TTC549 (cell line): ENCODE data around the gene WDFY2.
"Not testable (repeated sequence)": the region's sequence is repeated elsewhere in the genome, so short reads cannot be mapped to it uniquely, and the experiment has no call there.

Experiments
- FAIRE-seq: peaks from 2 replicates; lab custom pipeline; 2012; peaks lifted over from hg19 to GRCh38; lab: Jason Lieb, UNC

WDFY2 gene

DNA sequence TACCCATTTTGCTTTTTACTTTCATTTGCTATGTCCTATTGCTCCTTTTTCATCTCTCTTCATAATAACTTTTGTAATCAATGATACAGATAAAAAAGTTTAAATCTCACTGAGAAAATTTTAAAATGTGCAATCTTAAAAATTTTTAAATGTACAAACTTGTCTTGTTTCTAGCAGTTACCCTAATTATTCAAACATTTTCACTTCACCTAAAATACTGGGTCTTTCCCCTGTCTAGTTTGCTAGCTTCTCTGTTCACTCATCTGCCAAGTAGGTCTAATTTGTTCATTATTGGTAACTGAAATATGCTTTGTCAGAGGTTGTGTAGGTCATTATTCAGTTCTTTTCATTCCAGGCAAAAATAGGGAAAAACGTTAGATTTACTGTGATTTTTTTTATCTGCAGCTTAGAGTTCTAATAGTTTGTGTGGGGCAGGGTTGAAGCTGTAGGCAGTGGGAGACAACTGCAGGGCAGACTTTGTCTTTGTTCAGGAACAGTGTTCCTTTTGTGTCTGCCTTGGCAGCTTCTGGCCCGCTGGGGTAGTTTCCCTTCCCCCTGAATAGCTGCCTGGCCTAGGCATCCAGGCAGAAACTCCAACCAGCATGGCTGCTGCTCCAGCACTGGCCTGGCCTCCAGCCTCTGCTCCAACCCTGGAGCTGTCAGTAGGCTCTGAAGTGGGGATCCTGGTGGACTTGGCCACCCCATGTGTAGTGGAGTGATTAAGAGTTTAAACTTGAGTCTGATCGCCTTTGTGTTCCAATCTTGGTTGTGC lies 48.5 kb downstream of the WDFY2 start:
- FAIRE-seq: no peak

DNA sequence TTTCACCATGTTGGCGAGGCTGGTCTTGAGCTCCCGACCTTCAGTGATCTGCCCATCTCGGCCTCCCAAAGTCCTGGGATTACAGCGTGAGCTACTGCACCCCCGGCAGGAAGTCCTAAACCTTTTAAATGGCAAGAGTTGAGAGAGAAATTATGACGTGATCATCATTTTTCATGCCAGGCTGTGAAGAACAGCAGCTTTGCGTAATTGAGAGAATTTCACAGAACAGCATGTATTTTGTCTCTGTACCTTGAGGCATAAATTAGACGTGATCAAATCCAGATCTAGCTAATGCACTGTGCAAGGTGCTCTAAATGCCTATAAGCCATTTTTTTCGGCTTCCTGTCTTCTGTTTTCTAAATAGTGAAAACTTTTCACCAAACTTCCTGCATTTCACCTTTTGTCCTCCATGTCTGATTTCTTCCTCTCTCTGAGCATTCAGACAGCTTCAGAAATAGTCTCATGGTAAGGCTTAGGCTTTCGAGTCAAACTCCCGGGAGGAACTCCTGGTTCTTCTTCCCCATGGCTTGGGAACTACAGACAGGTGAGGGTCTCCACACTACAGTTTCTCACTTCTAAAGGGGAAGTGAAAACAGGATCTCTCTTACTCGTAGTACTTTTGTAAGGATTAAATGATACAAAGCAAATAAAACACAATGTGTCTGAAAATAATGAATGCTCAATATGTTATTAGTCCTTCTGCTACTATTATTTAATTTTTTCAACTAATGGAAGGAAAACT lies 51.0 kb downstream of the WDFY2 start:
- FAIRE-seq: no peak

DNA sequence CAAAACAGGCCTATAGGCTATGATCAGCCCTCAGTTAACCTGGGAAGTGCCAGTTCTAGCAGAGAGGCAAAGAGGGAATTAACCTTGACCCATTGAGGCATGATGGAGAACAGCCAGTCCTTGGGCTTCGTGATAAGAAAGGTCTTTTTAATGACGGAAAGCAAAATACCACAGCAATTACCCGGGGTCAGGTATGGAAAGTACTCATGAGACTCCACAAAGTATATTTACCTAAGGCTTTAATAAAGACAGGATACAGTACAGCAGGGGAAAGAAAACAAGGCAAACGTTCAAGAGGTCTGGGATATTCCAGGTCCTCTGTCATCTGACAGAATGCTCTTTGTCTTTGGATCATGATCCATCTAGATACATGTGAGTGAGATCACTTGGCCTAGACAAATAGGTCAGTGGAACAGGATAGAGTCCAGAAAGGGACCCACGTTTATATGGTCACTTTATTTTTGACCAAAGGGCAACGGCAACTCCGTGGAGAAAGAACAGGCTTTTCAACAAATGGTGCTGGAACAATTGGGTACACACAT lies 52.2 kb downstream of the WDFY2 start:
- no peak for FAIRE-seq

DNA sequence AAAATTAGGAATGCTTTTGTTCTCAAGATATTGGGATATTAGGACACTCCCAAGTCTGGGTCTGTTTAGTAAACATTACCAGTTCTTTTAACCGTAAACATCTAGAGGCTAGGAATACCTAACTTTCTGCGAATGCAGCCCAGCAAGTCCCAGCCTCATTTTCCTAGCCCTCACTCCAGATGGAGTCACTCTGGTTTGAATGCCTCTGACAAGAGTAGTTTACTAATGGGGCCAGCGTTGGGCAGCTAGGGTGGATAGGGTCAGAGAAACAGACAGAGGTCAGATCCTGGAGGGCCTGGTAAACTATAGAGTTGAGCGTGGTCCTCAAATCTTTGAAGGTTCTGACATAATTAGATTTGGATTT lies 53.6 kb downstream of the WDFY2 start:
- FAIRE-seq: no peak

DNA sequence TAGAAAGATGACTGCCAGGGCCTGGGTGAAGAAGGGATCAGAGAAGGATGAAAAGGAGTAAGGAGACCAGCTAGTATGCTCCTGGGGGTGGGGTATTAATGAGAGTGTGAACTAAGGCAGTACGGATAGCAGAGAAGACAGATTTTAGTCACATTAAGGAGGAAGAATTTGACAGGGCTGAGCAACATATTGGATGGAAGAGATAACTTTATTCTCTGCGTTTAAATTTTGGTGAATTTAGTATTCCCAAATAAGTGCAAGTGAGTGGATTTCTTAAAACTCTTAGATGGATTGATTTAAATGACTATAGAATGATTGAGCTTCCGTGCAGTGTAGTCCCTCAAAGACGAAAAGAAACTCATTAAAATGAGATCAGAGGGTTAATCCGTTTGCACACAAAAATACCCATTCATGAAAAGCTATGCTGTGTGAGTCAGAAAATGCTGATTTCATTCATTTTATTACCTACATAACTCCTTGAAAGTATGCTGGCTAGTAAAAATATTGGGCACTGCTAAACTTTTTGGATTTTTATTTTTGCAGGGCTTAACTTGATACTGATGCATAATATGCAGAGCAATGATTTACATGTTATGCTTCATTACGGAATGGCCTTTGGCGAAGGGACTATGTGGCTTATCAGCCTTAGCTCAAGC lies 54.1 kb downstream of the WDFY2 start:
- no peak for FAIRE-seq

DNA sequence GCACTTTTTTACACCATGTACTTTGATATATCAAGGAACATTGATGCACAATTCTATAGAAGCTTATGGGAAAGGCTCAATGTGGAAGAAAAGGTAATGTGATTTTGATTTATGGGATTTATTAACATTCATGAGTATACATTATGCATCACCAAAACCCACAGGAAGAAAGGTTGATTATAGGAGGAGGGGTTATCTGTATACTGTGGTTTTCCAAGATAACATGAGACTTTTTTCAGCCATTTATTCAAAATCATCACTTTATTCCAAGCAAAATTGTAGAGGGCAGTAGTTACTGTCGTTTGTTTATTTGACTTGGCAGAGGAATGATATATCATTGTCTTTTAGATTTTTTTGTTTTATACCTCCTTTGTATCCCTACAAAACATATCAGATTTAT lies 54.9 kb downstream of the WDFY2 start:
- no peak for FAIRE-seq

DNA sequence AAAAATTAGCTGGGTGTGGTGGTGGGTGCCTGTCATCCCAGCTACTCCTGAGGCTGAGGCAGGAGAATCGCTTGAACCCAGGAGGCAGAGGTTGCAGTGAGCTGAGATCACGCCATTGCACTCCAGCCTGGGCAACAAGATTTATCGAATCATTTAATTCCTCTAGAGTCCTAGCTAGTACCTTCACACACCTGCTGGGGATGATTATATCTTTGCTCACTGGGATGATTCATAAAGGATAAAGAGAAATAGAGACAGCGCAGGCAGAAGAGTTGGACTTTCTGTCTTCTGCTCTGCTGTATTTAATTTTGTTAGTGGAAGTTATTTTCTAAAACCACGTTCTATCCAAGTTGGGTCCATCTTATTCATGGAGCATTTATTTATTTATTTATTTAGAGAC lies 56.4 kb downstream of the WDFY2 start:
- not testable (repeated sequence) for FAIRE-seq

DNA sequence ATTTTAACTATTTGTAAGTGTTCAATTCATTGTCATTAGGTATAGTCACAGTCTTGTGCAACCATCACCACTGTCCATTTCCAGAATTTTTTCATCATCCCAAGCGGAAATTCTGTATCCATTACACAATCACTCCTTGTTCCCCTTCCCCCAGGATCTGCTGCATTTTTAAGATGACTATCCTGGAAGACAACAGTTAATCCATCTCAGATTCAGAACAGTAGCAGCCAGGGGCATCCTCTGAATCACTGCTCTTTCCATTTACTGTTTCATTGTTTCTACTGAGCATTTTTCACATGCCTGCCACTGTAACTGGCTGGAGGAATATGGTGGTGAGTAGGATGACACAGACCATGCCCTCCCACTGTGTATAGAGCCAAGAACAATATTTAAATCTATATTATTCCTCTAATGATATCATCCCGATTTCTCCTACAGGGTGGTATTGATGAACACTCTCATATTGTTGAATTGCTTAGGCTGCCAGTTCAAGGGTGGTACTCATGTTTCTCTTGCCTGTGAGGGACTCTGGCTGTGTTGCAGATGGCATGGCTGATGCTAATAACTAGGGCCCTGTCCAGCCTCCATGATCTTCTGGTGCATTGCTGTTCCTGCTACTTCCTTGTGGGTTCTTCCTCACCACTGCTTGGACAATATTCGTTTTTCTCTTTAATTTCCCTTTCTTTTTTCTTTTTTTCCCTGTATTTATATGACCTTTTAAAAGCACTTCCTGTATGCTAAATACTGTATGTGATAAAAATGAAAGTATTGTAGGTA lies 59.0 kb downstream of the WDFY2 start:
- FAIRE-seq: no peak

DNA sequence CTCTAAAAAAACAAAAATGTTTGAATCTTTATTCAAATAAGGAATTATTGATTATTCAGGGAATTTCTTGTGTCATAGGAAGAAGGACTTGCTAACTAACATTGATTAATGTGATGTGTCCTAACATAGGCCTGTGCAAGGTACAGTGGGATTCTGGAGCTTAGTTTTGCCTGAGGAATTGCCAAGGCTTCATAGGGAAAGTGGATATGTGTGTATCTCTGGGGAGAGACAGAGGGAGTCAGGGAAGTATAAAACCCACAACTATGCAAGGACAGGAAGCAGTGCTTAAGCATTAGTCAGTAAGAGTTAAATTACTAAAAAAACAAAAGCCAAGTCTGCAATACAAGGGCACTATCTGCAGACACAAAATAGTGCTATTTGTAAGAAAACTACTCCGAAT lies 59.6 kb downstream of the WDFY2 start:
- FAIRE-seq: no peak

DNA sequence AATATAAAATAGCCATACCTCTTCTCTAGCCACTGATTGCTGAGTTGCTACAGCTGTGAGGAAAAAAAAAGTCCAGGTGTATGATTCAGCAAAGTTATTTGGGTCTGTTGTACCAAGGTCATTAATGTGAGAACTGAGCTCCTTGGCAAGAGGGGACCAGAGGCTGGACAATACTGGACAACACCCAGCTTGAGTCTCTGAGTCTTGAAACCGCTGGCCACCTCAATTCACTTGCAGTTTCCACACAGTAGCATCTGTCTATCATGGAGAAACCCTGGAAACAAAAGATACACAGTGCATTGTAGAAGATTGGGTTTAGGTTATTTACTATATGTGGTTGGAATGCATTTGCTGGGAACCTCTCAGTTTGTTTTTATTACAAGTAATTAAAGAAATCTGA lies 60.4 kb downstream of the WDFY2 start:
- FAIRE-seq: no peak

DNA sequence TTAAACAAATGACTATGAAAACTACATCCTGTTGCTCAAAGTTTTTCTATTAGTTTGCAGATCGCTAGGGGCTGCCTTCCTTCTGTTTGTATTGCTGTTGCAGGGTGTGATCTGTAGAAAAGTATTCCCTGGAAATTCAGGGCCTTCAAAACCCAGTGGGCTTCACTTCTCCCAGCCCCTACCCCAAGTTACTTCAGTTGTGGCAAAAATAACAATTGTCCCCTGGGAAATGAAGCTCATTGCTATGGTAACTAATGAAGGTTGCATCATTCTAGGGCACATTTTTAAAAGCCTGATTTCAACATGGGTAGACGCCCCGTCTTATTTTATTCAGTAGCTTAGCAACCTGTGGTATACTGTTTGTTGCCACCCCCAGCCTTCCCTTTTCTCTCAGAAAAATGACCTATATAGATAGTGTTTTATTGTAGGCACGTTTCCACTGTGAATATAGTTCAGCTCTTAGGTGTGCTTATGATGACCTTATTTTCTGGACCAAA lies 60.9 kb downstream of the WDFY2 start:
- no peak for FAIRE-seq

DNA sequence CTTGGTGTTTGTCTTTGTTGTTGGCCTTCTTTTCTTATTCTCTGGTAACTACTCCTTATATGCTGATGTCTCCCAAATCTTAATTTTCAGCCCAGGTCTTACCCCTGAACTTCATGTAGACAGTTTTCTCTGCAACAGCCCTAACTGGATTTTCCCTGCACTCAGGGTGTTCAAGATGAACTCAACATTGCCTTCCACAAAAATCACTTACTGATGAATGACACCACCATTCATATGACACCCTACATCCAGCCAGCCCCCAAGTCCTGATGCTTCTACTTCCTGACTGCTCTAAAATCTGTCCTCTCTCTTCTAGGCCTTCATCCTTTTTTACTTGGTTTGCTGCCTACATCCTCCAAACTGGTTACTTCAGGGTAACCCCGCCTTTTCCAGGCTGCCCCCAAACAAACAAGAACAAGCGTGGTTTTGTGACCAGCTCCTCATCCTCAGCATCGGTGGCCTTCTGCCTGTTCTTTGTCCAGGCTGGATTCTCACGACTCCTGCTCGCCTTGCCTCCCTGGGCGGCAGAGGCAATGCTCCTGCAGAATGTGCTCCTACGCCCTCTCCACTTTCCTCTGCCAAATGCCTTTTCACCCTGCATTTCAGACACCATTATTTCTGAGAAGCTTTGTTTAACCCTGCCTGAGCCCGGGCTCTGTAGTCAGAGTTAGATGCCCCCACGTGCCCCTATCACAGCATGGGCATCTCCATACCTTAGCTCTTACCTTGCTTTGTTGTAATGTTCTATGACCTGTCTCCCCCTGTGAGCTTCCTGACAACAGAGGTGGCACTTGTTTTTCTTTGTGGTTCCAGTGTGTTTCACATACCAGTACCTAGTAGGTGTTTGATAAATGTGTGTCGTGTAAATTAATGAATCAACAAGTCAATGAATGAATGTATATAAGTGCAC lies 61.8 kb downstream of the WDFY2 start:
- no peak for FAIRE-seq

DNA sequence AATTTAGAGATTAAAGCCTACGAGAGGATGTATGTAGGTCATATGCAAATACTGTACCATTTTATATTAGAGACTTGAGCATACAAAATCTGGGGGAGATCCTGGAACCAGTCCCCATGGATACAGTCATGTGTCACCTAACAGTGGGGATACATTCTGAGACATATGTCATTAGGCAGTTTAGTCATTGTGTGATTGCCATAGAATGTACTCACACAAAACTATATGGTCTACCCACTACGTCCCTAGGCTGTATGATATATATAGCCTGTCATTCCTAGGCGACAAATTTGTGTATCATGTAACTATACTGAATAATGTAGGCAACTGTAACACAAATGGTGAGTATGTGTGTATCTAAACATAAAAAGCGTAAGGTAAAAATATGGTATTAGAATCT lies 62.8 kb downstream of the WDFY2 start:
- no peak for FAIRE-seq

DNA sequence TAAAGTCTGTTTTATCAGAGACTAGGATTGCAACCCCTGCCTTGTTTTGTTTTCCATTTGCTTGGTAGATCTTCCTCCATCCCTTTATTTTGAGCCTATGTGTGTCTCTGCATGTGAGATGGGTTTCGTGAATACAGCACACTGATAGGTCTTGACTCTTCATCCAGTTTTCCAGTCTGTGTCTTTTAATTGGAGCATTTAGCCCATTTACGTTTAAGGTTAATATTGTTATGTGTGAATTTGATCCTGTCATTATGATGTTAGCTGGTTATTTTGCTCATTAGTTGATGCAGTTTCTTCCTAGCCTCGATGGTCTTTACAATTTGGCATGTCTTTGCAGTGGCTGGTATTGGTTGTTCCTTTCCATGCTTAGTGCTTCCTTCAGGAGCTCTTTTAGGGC lies 67.9 kb downstream of the WDFY2 start:
- not testable (repeated sequence) for FAIRE-seq

DNA sequence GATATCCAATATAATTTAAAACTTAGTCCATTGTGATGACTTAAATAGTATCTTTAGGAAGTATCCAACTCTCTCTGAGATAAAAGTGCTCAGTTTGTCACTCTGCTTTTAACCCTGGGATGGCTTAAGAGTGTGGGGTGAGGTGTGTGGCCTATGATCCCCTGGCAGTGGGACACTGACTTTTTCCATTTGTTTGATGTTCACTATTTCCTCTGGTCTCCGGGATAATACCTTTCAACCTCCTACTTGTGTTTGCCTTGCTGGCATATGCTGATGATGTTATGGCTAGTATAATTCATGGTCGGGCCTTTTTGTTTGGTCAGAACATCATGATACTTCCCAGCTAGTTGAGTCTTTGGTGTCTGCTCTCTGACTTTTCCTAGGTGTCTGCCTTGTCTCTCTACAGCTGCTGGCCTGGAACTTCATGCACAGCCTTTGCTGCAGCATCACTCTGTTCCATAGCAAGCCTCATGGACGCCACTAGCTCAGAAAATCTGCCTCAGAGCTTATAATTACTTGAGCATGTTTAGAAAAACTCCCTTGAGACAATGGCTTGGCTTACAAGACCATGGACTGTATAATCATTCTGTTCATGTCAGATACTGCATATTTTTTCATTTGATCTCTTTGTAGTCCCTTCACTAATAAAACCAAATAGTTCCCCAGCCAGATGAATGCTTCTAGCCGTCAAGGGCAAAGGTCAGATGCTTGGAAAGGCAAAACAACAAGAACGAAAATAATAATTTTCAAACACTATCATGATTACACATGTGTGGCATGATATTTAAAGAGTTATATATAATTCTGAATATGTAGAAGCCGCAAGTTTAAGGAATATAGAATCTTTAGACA lies 75.2 kb downstream of the WDFY2 start:
- FAIRE-seq: no peak

DNA sequence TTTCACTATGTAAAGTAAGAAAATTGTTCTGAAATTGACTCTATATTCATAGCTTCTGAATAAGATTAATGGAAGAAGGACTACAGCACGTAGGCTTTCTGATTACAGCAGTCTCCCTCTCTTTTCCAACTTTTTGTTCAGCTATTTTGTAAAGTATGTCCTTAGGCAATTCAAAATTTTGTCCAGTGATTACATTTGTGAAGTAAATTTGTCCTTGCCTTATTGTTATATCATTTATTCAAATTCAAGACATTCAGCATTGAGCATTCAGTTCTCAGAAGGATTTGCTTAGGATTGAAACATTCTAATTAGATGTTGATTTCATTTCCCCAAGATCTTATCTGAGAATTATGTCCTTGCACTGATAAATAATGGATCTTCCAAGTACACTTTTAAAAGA lies 76.6 kb downstream of the WDFY2 start:
- no peak for FAIRE-seq

DNA sequence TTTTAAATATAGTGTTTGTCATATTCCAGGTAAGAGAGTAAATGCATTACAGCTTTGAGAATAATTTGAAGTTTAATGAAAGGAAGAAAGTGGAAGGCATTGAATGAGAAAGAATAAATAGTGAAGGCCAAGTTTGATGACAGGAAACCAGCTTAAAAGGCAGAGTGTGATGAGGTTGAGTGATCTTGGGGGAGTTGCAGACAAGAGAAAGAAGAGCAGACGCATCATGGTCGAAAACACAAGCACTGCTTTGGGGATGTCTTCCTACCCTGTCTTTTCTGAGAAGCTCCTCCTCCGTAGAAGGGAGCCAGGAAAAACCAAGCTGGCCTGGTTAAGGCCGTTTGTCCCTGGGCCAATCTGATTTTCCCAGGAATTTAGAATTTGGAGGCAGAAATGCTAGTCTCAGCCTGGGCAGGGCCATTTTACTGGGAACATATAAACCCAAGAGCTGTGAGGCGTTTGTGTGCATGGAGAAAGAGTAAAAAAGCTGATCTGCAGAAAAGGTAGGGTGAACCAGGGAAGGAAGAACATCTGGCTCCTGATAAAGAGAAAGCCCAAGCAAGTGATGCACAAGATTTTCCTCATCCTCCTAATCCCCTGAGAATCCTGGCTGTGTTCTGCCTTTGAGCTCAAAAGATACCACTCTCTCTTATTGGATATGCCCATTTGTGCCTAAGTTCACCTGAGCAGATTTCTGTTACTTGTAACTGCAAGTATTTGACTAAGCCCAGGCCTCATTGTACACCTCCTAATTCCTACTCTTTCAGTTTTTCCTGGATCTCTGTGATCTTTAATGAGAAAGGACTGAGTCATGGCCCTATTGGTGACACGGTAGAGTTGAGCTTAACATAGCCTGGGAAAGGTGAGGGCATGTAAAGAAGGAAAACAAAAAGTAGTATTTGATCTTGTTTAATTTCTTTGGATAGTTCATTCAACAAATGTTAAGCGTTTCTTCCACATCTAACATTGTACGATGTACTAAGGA lies 80.0 kb downstream of the WDFY2 start:
- no peak for FAIRE-seq

DNA sequence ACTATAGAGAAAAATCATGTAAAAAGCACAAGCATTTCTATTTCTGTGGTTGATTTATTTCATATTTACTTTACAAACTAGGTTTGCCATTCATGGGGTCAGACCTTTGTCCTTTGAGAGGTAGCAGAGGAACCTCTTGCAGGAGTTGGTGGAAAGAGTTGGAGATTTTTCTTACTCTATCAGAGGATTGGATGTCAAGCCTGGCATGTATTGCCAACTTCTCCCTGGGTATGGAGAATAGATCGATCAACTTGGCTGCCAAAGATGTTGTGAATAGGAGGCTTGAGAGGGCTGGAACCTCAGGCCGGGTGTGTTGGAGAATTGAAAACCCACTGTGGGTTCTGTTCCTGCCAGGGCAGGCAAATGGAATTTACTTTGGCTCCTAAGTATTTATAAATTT lies 81.2 kb downstream of the WDFY2 start:
- no peak for FAIRE-seq

DNA sequence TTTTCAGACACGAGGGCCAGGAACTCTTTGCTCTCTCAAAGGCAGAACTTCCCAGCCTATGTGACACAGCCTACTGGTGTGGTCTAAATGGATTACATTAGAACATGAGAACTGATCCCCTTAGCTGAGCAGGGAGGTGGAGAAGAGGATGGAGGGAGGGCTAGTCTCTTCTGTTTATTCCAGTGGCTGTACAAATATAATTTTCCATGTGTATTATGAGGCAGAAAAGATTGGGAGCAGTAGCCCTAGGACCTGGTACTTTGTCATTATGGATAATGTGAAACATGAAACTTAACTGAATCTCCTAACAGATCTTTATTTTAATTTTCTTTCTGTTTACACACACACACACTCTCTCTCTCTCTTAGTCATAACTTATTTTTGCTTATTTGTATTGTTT lies 82.1 kb downstream of the WDFY2 start:
- no peak for FAIRE-seq
